ENCODE results near the gene RXFP3. TPM values are rescaled to one million over a fixed set of nuclear protein-coding genes. Genes with fewer than 3 reads are reported as not detected.

RXFP3 gene
- total RNA-seq, 1 donor from 2014 or later = 0.18 TPM

DNA sequence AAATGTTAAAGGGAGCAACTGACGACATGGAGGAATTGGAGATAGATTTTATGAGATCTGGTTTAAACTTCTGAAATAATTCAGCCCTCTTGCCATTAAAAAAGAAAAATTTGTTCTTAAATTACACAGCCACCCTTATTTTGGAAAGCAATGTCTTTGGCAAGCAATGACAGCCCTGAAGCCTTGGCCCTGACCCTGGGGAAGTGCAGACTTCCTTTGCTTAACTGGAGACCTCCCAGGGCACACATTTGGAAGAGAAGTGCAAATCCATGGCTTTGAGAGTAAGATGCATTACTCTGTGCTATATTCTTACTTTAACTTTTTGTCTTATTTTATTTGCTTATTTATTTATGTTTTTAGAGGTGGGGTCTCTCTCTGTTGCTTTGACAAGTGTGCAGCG is 22.0 kb downstream of the RXFP3 start:
- H3K9me3 Mint-ChIP-seq (ENCODE audit: unreplicated experiment) = no peaks in the 10 kb centered on the region
- TF ChIP-seq, protein P1, sequence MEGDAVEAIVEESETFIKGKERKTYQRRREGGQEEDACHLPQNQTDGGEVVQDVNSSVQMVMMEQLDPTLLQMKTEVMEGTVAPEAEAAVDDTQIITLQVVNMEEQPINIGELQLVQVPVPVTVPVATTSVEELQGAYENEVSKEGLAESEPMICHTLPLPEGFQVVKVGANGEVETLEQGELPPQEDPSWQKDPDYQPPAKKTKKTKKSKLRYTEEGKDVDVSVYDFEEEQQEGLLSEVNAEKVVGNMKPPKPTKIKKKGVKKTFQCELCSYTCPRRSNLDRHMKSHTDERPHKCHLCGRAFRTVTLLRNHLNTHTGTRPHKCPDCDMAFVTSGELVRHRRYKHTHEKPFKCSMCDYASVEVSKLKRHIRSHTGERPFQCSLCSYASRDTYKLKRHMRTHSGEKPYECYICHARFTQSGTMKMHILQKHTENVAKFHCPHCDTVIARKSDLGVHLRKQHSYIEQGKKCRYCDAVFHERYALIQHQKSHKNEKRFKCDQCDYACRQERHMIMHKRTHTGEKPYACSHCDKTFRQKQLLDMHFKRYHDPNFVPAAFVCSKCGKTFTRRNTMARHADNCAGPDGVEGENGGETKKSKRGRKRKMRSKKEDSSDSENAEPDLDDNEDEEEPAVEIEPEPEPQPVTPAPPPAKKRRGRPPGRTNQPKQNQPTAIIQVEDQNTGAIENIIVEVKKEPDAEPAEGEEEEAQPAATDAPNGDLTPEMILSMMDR (IDR thresholded peaks at IDR 0.05; ENCODE audit: unreplicated experiment) = no peak
- H3K4me3 Mint-ChIP-seq (ENCODE audit: unreplicated experiment) = no peak overlapping the region
- H3K27me3 Mint-ChIP-seq (ENCODE audit: unreplicated experiment) = no peaks in the 10 kb centered on the region
- no peaks in the 10 kb centered on the region for H3K36me3 Mint-ChIP-seq (ENCODE audit: low read depth, unreplicated experiment)
- no peak overlapping the region for H3K27ac Mint-ChIP-seq (ENCODE audit: unreplicated experiment)
- no peak for DNase-seq (ENCODE audit: low spot score)
- H3K4me1 Mint-ChIP-seq (ENCODE audit: unreplicated experiment) = peaks cover 10% of the 10 kb centered on the region

DNA sequence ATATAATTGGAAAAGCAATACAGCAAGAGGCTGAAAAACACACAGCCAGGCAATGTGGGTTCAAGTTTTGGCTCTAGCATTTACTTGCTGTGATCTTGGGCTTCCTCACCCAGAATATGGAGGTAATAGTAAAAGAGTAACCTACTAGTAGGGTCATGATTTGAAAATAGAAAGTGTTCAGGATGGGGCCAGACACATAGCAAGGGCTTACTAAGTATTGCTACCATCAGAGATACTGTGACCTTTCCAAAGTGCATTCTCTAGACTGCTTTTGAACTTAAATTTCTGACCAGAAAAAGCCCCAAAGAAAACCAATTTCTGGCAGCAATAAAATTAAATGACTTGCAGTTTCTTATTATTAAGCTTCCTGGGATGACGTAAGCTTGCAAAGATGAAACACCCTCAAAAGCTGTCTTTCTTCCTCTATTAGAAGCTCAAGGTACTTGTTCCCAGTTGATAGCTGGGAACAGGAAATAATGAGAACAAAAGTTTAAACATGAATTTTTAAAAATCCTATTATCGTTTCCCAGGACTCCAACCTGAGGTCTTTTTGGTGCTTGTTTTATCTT is 28.0 kb downstream of the RXFP3 start:
- TF ChIP-seq, protein P1 (IDR thresholded peaks at IDR 0.05; ENCODE audit: unreplicated experiment) = no peak
- H3K4me1 Mint-ChIP-seq (ENCODE audit: unreplicated experiment) = peaks cover 10% of the 10 kb centered on the region

DNA sequence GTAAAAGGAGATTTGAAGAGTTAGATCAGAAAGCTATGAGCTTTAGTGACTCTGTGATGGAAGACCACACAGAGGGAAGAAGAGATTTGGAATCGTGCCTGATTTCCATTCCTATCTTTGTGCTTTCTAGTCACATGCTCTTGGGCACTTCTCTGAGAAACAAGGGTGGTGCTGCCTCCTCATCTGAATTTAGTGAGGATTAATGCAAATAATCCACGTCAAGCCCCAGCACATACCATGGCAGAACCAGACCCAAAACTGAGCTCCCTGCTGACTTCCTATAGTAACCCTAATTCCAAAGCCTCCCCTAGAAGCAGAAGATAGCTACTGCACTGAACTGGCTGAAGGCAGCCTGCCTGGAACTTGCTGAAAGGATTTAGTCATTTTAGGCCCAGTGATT is 30.6 kb downstream of the RXFP3 start:
- peaks cover 10% of the 10 kb centered on the region for H3K4me1 Mint-ChIP-seq (ENCODE audit: unreplicated experiment)
- H3K4me3 Mint-ChIP-seq (ENCODE audit: unreplicated experiment) = no peak overlapping the region
- TF ChIP-seq, protein P1 (IDR thresholded peaks at IDR 0.05; ENCODE audit: unreplicated experiment) = no peak
- H3K27ac Mint-ChIP-seq (ENCODE audit: unreplicated experiment) = no peak overlapping the region
- peaks cover 3% of the 10 kb centered on the region for H3K27me3 Mint-ChIP-seq (ENCODE audit: unreplicated experiment)
- no peaks in the 10 kb centered on the region for H3K36me3 Mint-ChIP-seq (ENCODE audit: low read depth, unreplicated experiment)
- H3K9me3 Mint-ChIP-seq (ENCODE audit: unreplicated experiment) = no peaks in the 10 kb centered on the region
- DNase-seq (ENCODE audit: low spot score) = no peak

More for the DNA sequence above, 28.0 kb downstream of the RXFP3 start:
- Mint-ChIP-seq H3K27ac (ENCODE audit: unreplicated experiment) (no peak overlapping the region), H3K4me3 (ENCODE audit: unreplicated experiment) (no peak overlapping the region), H3K36me3 (ENCODE audit: low read depth, unreplicated experiment) (no peaks in the 10 kb centered on the region), H3K27me3 (ENCODE audit: unreplicated experiment) (peaks cover 3% of the 10 kb centered on the region), H3K9me3 (ENCODE audit: unreplicated experiment) (no peaks in the 10 kb centered on the region)
- no peak for DNase-seq (ENCODE audit: low spot score)

DNA sequence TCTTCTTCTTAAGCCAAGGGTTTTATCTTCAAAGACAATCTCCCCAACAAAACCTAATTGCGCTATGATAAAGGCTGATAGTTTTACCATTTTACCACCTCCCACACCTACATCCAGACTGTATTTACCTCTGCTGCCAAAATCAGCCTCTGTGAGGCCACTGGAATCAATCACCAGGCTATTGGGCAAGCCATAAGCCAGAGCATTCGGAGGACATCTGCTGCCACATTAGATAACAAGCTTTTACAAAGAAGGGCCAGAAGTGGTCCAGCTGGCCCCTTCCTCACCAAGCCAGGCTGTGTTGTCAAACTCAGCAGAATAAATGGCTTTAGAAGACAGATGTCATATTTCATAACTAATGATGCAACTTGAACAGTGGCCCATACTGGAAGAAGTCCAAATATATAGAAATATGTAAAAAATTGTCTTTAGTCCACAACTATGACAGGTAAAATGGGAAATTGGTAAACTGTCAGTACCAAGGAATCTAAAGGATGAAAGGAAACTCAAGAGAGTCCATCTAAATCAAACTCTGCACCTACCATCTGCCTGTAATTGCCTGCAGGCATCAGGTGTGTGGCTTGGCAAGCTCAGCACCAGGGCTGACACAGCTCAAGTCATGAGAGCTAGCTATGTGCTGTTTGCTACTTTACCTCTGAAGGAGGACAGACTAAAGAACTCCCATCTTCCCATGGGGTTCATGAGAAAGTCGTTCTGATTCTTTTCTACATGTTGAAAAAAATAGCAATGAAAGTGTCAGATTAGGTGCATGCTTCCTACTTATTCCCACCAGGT is 32.2 kb downstream of the RXFP3 start:
- TF ChIP-seq, protein P1 (IDR thresholded peaks at IDR 0.05; ENCODE audit: unreplicated experiment) = no peak
- Mint-ChIP-seq H3K4me3 (ENCODE audit: unreplicated experiment) (no peak overlapping the region), H3K4me1 (ENCODE audit: unreplicated experiment) (peaks cover 7% of the 10 kb centered on the region), H3K36me3 (ENCODE audit: low read depth, unreplicated experiment) (no peaks in the 10 kb centered on the region), H3K27ac (ENCODE audit: unreplicated experiment) (no peak overlapping the region), H3K27me3 (ENCODE audit: unreplicated experiment) (peaks cover 3% of the 10 kb centered on the region), H3K9me3 (ENCODE audit: unreplicated experiment) (no peaks in the 10 kb centered on the region)
- DNase-seq (ENCODE audit: low spot score) = no peak
